ENCODE results near the gene INPP5K. TPM values are rescaled to one million over a fixed set of nuclear protein-coding genes. Genes with fewer than 3 reads are reported as not detected.
"Not testable (repeated sequence)": the region's sequence is repeated elsewhere in the genome, so short reads cannot be mapped to it uniquely, and the experiment has no call there.

INPP5K gene
- total RNA-seq, 1 donor from 2014 or later: 50.7 TPM

DNA sequence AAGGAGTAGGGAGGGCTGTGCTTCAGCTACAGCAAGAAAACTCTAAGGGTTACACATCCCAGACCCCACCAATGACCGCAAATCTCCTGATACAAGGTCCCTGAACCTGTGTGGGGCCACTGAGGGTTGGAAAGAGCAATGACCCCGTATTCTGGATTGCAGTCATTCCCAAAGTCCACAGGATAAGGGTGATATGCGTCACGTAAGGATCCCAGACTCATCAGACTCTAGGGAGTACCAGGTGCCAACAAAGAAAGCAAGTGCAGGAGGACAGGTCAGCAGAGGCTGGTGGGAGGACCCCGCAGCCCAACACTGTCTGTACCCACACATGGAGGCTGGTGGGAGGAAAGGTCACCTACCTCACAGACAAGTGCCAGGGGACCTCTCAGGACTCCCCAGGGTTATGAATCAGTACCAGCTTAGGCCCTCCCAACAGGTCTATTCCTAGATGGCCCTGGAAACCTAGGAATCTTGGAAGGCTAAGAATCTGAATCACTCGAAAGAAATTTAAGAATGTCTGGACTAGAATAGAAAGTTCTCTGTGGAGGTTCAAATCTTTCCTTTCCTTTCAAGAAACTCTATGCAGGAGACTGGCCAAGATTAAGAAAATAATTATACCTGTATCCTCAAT is 30.0 kb upstream of the INPP5K start:
- no peak for DNase-seq

DNA sequence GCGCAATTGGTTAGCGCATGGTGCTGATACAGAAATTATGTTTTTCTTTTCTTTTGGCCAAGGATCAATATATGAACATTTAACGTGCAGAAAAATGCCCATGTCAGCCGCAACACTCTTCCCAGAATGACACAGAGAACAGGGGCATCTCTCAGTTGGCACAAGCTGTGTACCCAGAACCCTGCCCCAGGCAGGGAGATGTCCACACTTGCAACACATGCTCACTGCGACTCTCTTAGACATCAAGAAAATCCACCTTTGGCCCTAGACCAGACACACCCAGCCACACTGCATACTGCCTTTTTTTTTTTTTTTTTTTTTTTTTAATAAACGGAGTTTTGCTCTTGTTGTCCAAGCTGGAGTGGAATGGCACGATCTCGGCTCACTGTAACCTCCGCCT is 29.2 kb upstream of the INPP5K start:
- no peak for DNase-seq

DNA sequence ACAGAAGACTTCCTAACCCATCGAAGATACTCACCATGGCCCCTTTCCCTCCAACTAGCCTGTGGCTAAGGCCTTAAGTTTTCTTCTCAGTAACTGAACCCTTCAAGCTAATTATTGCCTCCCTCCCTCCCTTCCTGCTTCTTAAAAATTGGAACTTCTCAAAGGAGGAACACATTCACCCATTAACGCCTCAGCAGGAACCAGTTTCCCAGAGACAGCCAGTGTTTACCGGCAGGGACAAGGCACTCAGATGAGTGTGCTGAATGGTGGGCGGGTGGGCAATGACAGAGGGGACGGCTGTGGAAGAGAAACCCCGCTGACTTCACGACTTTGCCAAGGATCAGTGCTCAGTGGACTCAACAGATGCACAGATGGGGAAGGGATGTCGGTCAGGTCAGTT is 25.9 kb upstream of the INPP5K start:
- no peak for DNase-seq

DNA sequence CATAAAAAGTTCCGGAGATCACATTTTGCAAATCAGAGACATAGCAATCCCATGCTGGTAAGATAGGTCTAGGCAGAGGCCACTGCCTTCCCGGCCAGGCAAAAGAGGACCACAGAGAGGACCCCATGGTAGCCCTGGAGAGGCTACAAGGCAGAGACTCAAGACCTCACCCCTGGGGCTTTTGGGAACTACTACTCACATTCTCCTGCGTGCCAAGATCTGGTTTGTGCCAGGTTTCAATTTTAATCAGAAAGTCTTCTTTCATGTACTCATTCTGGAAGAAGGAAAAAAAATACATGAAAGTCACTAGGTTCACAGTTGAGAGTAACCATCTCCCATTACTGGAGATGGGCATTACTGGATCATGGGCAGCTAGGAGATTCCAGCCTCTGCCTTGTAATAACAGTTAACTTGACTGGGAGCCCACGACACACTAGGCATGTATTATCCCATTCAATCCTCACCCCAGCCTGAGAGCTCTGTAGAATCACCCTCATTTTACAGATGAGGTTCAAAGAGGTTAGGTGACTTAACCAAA is 25.0 kb upstream of the INPP5K start:
- DNase-seq: no peak

DNA sequence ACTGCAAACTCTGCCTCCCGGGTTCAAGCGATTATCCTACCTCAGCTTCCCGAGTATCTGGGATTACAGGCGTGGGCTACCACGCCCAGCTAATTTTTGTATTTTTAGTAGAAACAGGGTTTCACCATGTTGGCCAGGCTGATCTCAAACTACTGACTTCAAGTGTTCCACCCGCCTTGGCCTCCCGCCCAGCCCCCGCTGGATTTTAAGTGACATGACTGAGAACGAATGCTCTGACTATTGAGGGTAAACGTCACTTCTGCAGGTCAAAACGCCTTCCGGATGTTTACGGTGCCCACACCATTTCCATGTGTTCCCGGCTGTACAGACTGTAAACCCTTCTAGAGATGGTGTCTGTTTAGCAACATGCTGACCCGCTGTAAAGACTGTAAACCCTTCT is 23.4 kb upstream of the INPP5K start:
- no peak for DNase-seq

DNA sequence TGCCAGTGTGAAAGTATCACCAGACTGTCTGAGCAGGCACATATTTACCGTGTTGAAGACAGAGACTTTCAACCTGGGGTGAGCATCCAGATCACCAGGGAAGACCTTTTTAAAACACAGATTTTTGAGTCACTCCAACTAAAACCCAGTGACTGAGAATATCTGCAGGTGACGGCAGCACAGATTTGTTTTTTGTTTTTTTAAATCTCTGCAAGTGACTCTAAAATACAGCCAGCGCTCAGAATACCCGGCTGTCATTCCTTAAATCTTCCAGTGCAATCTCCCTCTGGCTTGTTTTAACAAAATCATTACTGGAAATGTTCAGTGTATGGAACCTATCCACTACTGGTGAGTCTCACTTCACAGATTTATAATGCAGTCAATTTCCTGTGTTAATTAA is 19.3 kb upstream of the INPP5K start:
- DNase-seq: no peak

DNA sequence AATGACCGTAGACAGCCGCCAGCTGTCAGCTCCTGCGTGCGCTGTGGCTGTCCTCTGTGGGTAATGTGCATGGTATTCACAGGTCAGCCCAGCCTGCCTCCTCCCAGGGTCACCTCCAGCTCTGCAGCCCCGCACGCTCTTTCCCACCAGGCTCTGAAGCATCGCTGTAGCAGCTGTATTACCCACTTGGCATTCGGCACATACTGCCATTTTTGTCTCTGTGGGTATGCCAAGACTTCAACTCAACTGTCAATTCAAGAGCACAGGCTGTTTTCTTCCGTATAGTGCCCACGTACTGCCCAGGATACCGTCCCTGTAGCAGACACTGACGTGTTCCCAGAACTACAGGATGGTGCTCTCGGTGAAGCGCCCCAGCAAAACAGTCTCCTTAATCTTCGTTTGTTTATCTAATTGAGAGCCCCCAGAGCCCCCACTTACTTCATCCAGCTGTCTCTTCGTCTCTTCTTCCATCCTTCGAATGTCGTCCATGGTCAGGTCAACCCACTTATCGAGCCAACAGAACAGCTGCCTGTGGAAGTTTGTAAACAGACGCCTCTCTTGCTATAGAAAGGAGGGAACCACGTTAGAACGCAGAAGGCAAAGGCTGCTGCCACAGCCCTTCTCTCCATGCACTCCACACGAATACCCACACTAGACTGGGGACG is 17.4 kb upstream of the INPP5K start:
- peak; percentile 88 for DNase-seq

DNA sequence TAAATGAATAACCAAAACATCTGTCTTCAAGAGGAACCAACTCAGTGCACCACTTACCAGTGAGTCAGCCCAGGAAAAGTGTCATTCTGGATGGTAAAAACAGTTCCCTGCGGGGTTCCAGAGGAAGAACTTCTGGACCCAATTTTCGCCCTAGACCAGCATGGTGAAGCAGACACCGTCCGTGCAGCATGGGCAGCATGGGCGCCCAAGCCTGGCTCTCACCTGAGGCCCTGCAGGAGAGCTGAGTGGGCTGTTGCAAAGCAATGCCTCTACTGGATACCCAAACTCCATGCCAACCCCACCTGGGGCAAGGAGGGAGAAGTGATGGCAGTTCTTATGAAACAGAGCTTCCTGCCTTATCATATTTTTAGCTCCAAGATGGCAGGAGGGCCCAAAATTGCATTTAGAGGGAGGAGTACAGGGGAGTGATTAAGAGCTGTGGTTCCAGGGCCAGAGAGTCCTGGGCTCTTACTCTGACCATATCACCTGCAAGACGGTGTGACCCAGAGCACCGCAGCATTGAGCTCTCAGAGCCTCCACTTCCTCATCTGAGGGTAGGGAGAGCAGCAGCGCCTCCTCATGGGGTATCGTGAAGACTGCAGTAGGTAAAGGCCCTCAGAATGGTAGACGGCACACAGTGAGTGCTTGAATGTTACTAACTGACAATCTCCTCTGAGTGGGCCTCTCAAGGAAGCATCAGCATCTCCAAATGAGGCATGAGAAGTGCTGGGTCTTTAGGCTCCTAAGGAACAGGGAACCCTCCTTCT is 16.6 kb upstream of the INPP5K start:
- peak; percentile 64 for DNase-seq

DNA sequence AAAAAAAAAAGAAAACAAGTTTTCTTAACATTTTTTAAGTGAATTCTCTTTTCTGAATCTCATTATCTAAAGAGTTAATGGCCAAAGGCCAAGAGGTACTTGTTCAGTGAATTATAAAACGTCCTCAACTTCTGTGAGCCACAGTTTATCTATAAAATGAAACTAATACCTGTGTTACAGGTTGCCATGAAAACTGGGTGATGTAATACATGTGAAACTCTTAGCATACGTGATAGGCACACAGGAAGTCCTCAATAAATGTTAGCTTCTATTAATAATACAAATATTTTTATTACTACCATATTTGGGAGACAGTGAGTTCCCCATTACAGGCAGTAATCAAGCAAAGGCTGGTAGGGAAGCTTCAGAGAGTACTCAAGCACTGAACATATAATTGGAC is 13.5 kb upstream of the INPP5K start:
- no peak for DNase-seq

DNA sequence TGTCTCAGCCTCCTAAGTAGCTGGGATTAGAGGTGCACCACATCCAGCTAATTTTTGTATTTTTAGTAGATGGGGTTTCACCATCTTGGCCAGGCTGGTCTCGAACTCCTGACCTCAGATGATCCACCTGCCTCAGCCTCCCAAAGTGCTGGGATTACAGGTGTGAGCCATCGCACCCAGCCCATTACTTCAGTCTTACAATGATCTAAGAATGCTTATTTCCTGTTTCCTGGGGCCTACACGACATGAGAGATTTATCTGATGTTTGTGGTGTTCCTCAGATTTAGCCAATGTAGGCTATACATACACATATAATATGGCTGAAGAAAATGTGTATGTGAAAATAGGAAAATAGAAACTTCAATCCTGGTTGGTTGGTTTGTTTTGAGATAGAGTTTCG is 10.5 kb upstream of the INPP5K start:
- DNase-seq: not testable (repeated sequence)

DNA sequence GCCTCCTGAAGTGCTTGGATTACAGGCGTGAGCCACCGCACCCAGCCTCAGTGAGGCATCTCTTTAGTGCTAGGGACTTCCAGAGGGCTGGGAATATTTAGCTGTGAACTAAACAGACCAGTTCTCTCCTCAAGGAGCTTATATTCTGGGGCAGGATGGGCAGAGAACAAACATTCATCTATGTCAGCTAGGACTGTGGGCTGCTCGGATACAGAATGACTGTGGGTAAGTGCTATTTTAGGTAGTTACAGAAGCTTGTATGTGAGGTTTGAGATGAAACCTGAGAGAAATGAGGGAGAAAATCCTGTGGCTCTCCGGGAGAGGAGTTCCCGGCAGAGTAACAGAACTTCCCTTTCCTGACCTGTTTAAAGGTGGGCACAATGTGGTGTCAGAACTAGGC is 6.2 kb upstream of the INPP5K start:
- no peak for DNase-seq

DNA sequence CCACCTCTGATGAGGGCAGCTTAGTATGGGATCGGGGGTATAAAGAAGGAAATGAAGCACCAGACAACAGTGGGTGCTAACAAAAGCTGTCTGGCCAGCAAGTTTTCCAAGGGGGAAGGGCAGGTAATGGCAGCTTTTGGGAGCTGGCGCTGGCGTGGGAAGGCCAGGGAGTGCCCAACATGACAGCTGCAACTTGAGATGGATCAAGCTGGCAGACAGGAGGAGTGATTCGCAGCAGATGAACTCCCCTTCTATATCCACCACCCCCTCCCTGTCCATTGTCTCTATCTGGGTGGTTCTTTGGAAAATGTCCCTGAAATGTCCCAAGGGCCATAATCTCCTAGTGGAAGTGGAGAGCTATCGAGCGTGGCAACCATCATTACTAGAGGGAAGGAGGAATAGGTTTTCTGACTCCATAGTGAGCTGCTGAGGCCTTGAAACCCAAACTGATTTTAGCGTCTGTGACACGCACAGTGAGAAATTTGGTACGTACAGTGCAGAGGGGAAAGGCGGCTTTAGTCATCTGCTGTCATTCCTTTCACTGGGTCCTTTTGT is 4.8 kb upstream of the INPP5K start:
- DNase-seq: peak; percentile 92

DNA sequence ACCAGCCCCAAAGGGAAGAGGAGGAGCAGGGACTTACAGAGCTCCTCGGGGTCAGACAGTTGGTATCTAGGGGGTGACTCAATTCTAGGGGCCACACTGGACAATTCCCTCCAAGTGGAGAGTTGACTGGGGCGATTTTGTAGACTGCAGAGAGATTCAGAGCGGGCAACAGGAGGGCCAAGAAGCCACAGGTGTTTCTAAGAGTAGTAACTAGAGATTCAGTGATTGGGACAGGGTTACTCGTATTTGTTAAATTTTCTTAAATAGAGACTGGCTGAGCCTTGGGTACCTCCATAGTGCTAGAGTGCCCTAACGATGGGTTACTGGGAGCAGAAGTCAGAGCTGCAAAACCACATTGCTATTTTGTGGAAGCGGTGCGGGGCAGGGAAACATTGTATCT is 3.3 kb upstream of the INPP5K start:
- DNase-seq: no peak

DNA sequence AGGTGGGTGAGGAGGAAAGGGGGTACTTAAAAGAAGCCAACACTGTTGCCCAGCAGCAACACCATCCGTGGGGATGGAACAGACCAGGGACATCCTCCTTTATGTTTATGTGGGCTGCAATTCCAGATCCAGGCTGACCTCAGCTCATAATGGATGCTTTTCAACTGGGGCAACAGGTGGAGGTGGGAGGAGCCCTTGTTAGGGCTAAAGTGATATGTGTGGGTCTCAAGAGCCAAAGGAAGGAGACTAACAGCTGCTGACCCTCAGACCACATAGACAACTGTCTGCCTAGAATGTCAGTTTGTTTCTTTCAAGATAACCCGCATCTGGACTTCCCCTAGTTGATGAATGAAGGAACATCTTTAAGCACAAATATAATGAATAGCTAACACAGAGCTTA is 2.0 kb upstream of the INPP5K start:
- no peak for DNase-seq

DNA sequence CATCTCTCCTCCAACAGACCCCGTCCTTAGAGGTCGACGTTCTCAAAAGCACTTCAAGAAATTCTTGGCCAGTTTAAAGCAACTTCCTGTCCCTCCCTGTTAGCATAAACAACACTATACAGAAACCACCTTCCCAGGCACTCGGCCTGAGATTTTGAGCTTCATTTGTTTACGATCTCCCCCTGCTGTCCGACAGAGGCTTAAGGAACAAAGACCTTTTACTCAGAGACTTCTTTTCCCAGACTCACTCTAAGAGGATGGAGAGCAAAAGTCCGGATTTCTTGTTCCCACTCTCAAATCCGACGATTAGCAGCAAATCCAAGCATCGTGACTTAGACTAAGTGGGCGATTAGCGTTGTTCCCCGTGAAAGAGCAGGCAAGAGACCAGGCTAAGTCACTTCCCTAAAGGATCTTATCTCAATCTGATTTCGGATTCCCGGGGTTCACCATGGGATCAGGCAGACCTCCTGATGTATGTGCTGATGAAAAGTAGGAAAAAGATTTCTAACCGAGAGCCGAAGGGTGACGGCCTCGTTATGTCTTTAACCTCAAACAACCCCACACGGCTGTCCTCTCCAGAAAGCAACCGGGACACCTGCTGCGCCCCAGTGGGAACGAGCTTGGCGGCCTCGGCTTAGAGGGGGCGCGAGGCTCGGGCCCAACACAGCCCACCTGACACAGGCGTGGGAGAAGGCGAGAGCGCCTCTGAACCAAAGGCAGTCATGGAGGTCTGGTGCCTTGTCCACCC is 598 bp downstream of the INPP5K start:
- DNase-seq: peak; percentile 90

DNA sequence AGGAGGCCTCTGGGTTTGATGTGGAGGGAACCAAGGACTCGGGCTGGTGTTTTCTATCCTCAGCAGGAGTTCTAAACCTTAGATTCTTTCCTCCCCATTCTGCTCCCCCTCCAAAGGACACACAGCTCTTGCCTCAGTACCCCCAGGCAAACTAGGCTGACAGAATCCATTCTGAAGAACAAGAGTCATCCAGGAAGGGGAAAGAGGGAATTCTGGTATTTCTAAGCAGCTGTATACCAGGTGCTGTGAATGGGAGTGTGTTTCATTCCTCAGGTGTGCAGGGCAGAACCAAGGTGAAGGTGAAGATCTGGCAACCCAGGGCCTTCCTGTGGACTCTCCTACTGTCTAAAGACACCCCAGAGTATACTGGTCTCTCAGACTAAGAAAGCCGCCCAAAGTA is 4.1 kb downstream of the INPP5K start:
- no peak for DNase-seq

DNA sequence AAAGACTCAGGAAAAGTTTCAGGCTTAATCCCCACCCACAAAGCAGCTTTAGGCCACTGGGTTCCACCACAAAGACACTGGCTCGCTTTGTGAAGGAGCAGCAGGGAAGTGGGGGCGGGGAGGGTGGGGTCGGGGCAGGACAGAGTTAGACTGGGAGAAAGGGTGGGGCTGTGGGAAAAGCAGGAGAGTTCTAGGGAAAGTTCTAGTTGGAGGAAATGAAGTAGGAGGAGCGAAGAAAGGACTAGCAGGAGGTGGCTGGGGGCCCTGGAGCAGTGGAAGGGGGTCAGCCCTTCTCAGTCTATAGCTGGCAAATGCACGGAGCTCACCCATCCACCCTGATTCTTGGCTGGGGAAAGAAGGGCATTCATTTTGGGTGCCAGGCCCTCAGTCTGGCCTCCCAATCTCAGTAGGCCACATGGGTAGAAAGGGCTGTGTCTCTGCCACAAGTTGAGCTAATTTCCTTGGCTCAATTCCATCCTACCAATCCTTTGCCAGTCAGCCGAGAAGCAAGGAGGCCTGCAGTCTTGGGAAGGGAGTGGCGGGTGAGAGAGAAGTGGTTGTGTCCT is 4.6 kb downstream of the INPP5K start:
- DNase-seq: peak; percentile 81

DNA sequence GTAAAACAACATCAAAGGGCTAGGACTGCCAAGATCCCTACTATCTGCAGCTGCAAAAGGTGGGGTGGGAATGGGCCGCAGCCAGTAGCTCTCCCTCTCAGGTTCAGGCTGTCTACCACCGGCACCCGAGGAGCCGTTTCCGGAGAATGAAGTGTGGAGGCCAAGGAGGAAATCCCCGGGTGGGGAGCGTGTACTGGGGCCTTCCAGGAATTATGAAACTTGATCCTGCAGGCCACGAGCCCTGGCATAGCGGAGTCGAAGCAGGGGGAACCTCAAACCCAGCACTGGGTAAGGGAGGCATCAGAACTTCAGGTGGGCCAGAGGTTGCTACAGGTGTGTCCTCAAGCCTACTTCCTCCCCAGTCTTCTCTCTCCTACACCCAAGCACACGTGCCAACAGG is 5.1 kb downstream of the INPP5K start:
- DNase-seq: peak; percentile 44

DNA sequence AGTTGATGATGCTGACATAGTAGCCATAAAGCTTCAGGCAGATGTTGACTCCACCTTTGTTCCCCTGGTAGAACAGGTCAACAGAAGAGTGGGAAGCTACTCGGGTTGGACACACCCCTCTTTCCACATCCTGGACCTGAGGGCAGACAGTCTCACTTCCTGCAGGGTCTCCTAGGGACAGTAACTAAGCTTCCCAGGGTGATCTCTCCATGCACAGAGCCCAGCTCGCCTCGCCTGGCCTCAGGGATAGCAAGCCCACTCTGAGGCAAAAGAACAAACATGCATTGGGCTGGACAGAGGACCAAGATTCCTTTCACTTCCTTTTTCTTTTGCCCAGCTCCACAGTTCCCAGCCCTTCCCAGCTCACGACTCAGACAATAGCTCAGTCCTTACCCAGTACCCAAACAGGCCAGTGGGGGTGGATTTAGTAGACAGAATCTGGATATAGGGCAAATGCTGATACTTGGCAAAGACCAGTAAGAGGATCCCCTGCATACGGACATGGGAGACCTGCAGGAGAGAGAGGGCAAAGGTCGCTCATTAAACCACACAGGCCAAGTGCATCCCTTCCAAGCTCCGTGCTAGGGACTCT is 7.0 kb downstream of the INPP5K start:
- no peak for DNase-seq

DNA sequence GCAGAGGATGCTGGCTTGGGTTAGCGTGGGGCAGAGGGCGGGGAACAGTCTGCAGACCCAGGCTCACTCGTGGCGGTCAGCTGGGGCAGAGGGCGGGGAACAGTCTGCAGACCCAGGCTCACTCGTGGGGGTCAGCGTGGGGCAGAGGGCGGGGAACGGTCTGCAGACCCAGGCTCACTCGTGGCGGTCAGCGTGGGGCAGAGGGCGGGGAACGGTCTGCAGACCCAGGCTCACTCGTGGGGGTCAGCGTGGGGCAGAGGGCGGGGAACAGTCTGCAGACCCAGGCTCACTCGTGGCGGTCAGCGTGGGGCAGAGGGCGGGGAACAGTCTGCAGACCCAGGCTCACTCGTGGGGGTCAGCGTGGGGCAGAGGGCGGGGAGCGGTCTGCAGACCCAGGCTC is 7.7 kb downstream of the INPP5K start:
- DNase-seq: not testable (repeated sequence)

DNA sequence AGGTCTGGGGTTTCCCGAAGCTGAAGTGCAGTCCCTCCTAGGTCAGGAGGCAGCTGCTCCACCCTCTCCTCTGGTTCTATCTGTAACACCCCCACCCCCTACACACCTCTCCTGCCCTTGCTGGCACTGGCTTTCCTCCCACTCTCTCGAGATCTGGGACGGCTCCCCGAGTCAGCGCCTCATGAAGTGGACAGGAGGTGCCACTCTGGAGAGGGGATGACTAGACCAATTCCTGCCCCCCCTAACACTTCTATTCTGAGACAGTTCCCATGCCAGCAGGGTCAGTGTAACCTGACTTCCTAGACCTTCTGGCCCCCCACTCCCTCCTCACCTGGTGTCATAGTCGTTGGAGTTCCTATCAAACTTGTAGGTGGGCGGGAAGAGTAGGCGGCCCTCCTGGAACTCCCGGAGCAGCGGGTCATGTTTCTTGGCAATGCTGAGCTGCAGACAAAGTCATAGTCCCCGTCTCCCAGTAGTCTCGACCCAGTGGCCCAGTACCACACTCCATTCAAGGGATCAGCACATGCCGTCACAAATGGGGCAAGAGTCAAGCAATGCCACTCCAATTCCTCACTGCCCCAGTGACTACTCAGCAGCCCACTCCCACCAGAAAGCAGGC is 9.7 kb downstream of the INPP5K start:
- DNase-seq: no peak
